Astrocyte (in vitro differentiated cells and primary cell): ENCODE data around the gene FNDC7.

Experiments
- CTCF ChIP-seq: IDR thresholded peaks from 2 replicates; pipeline ENCODE4 v1.5.1; 2011; ENCODE audit warnings: low read depth, mild to moderate bottlenecking, inconsistent platforms, low read length, moderate library complexity; ENCODE audit not compliant: insufficient read depth
- EZH2 ChIP-seq: IDR thresholded peaks from 2 replicates; pipeline ENCODE4 v1.6.1; 2012; ENCODE audit warnings: mild to moderate bottlenecking, low read length, inconsistent platforms; ENCODE audit not compliant: insufficient read depth

GRCh38 chr1:108701176-108701849 lies 11.4 kb upstream of the FNDC7 start:
- TF ChIP-seq CTCF: no peak
- no peak for TF ChIP-seq EZH2
